GM18517 (cell line): ENCODE measurements around the gene SLC2A13.
"Not testable (repeated sequence)": the region's sequence is repeated elsewhere in the genome, so short reads cannot be mapped to it uniquely, and the experiment has no call there.

Experiments used
- ATAC-seq: cut with Tn5 transposase; IDR thresholded peaks from one replicate; pipeline ENCODE4 v1.9.1; 2021; ENCODE audit warnings: mild to moderate bottlenecking, moderate library complexity; ENCODE audit not compliant: unreplicated experiment

Gene SLC2A13

GRCh38 chr12:39935839-39936238 lies 170.0 kb downstream of the SLC2A13 start:
- ATAC-seq, result no peak

- no peak for ATAC-seq
Measured at GRCh38 chr12:39935275-39935674, 170.6 kb downstream of the SLC2A13 start.

- no peak for ATAC-seq
Measured at GRCh38 chr12:39931857-39932256, 174.0 kb downstream of the SLC2A13 start.

GRCh38 chr12:39931231-39931630 lies 174.7 kb downstream of the SLC2A13 start:
- ATAC-seq, result no peak

- no peak for ATAC-seq
Measured at GRCh38 chr12:39930101-39930500, 175.8 kb downstream of the SLC2A13 start.

- no peak for ATAC-seq
Measured at GRCh38 chr12:39928181-39928899, 177.5 kb downstream of the SLC2A13 start.

GRCh38 chr12:39923364-39923763 lies 182.5 kb downstream of the SLC2A13 start:
- ATAC-seq, result no peak

- not testable (repeated sequence) for ATAC-seq
Measured at GRCh38 chr12:39922598-39922997, 183.3 kb downstream of the SLC2A13 start.

GRCh38 chr12:39920647-39921046 lies 185.2 kb downstream of the SLC2A13 start:
- ATAC-seq, result no peak

GRCh38 chr12:39920222-39920621 lies 185.7 kb downstream of the SLC2A13 start:
- no peak for ATAC-seq

- no peak for ATAC-seq
Measured at GRCh38 chr12:39919790-39920189, 186.1 kb downstream of the SLC2A13 start.

- ATAC-seq, result no peak
Measured at GRCh38 chr12:39915249-39915648, 190.6 kb downstream of the SLC2A13 start.

- ATAC-seq, result no peak
Measured at GRCh38 chr12:39912211-39912980, 193.5 kb downstream of the SLC2A13 start.

GRCh38 chr12:39906237-39906636 lies 199.6 kb downstream of the SLC2A13 start:
- ATAC-seq, result no peak

- no peak for ATAC-seq
Measured at GRCh38 chr12:39905152-39905551, 200.7 kb downstream of the SLC2A13 start.

- ATAC-seq, result no peak
Measured at GRCh38 chr12:39902821-39903220, 203.1 kb downstream of the SLC2A13 start.

GRCh38 chr12:39897315-39897714 lies 208.6 kb downstream of the SLC2A13 start:
- ATAC-seq, result no peak

- ATAC-seq, result not testable (repeated sequence)
Measured at GRCh38 chr12:39893388-39893787, 212.5 kb downstream of the SLC2A13 start.

GRCh38 chr12:39892146-39892545 lies 213.7 kb downstream of the SLC2A13 start:
- no peak for ATAC-seq

- no peak for ATAC-seq
Measured at GRCh38 chr12:39887856-39888255, 218.0 kb downstream of the SLC2A13 start.

GRCh38 chr12:39886106-39886505 lies 219.8 kb downstream of the SLC2A13 start:
- no peak for ATAC-seq

GRCh38 chr12:39884616-39885125 lies 221.2 kb downstream of the SLC2A13 start:
- ATAC-seq, result no peak
